SK-N-SH (cell line): ENCODE measurements around the gene PRRC2A. TPM values are rescaled to one million over a fixed set of nuclear protein-coding genes. Genes with fewer than 3 reads are reported as not detected.

Source experiments
- CTCF ChIA-PET: fragments of 300-600, 350-600 bp; formaldehyde crosslinking; extraction: SDS; loops from one replicate; lab custom pipeline; 2021; lab: Yijun Ruan, JAX
- POLR2A ChIA-PET: fragments of 350-600 bp; sonication (Branson Sonifier 250); formaldehyde crosslinking; extraction: SDS; loops from one replicate; lab custom pipeline; 2020; ENCODE audit warnings: antibody characterized with exemption, inconsistent platforms; lab: Yijun Ruan, JAX
- DNase-seq: peaks from one replicate; pipeline ENCODE4 v3.0.0; 2012
- H2AFZ ChIP-seq: fragments of 200-600 bp; sonication (generic); 2 replicates; pipeline ENCODE4 v1.8.1; 2016; ENCODE audit warnings: antibody characterized with exemption, mild to moderate bottlenecking, low read depth
- H3F3A ChIP-seq: fragments of 200-600 bp; sonication (generic); replicated peaks from 2 replicates; pipeline ENCODE3; 2016; ENCODE audit warnings: antibody characterized with exemption, mild to moderate bottlenecking; ENCODE audit not compliant: insufficient read depth
- H3K27ac ChIP-seq, 2 experiments: fragments of 200-500 bp in 1 of 2; fragments of 200-600 bp in 1 of 2; sonication (Bioruptor generic) in 1 of 2; sonication (generic), shearing (Covaris generic) in 1 of 2; 2 replicates each; pipeline versions ENCODE4 v1.5.1 to v1.6.1; 2014 to 2016; ENCODE audit warnings: low read depth in 2 of 2, inconsistent platforms in 1 of 2, low read length in 1 of 2, mild to moderate bottlenecking in 1 of 2, mixed read lengths in 1 of 2
- H3K27me3 ChIP-seq: fragments of 200-600 bp; sonication (generic), shearing (Covaris generic); 2 replicates; pipeline ENCODE4 v1.6.1; 2016; ENCODE audit warnings: mixed run types; ENCODE audit not compliant: insufficient read depth
- H3K36me3 ChIP-seq, 2 experiments: fragments of 200-500 bp in 1 of 2; fragments of 200-600 bp in 1 of 2; sonication (Bioruptor generic) in 1 of 2; sonication (generic) in 1 of 2; replicated peaks in 1 of 2; 2 replicates each; pipeline versions ENCODE3 to v1.5.1; 2014 to 2016; ENCODE audit warnings: low read length in 1 of 2, mild to moderate bottlenecking in 1 of 2; ENCODE audit not compliant: insufficient read depth in 2 of 2, control insufficient read depth in 1 of 2
- H3K4me1 ChIP-seq, 2 experiments: fragments of 200-500 bp in 1 of 2; fragments of 200-600 bp in 1 of 2; sonication (Bioruptor generic) in 1 of 2; sonication (generic), shearing (Covaris generic) in 1 of 2; 2 replicates each; pipeline versions ENCODE4 v1.5.1 to v1.6.1; 2014 to 2016; ENCODE audit warnings: low read depth in 1 of 2, low read length in 1 of 2, mixed run types in 1 of 2; ENCODE audit not compliant: insufficient read depth in 2 of 2, control insufficient read depth in 1 of 2
- H3K4me2 ChIP-seq: fragments of 200-600 bp; sonication (generic), shearing (Covaris generic); 2 replicates; pipeline ENCODE4 v1.6.1; 2017; ENCODE audit warnings: mixed run types
- H3K4me3 ChIP-seq, 2 experiments: fragments of 200-500 bp in 1 of 2; fragments of 200-600 bp in 1 of 2; sonication (Bioruptor generic) in 1 of 2; sonication (generic), shearing (Covaris generic) in 1 of 2; 2 replicates each; pipeline versions ENCODE4 v1.5.1 to v1.8.1; 2014 to 2016; ENCODE audit warnings: low read depth in 2 of 2, inconsistent platforms in 1 of 2, low read length in 1 of 2, mild to moderate bottlenecking in 1 of 2, mixed read lengths in 1 of 2, moderate library complexity in 1 of 2
- H3K79me2 ChIP-seq: fragments of 200-600 bp; sonication (generic); 2 replicates; pipeline ENCODE4 v1.8.1; 2017; ENCODE audit warnings: mild to moderate bottlenecking; ENCODE audit not compliant: insufficient read depth
- H3K9ac ChIP-seq: fragments of 200-600 bp; sonication (generic); 2 replicates; pipeline ENCODE4 v1.6.1; 2017; ENCODE audit warnings: mixed run types
- H3K9me2 ChIP-seq: fragments of 200-600 bp; sonication (generic); 2 replicates; pipeline ENCODE4 v1.6.1; 2017; ENCODE audit warnings: mixed run types
- H3K9me3 ChIP-seq: fragments of 200-600 bp; sonication (generic); 2 replicates; pipeline ENCODE4 v1.6.1; 2017; ENCODE audit warnings: mixed run types, mild to moderate bottlenecking, moderate library complexity
- H4K20me1 ChIP-seq: fragments of 200-600 bp; sonication (generic); 2 replicates; pipeline ENCODE4 v1.6.1; 2017; ENCODE audit warnings: mild to moderate bottlenecking, mixed run types; ENCODE audit not compliant: insufficient read depth
- CHD2 ChIP-seq: fragments of 150-350 bp; IDR thresholded peaks from 2 replicates; pipeline ENCODE4 v1.6.1; 2018; ENCODE audit warnings: low read length; ENCODE audit not compliant: partially characterized antibody
- EP300 ChIP-seq, 2 experiments: IDR thresholded peaks; 2 replicates each; pipeline versions ENCODE4 v1.4.0 to v1.6.1; 2012; ENCODE audit warnings: borderline replicate concordance in 1 of 2, low read depth in 1 of 2, low read length in 1 of 2
- EZH2phosphoT487 ChIP-seq: fragments of 200-600 bp; sonication (generic); IDR thresholded peaks from 2 replicates; pipeline ENCODE4 v1.6.1; 2017; ENCODE audit warnings: low read depth, mixed run types, mild to moderate bottlenecking, antibody characterized with exemption, moderate library complexity, borderline replicate concordance
- GABPA ChIP-seq: IDR thresholded peaks from 2 replicates; pipeline ENCODE4 v1.4.0; 2012; ENCODE audit warnings: low read depth, mild to moderate bottlenecking
- MEF2A ChIP-seq: IDR thresholded peaks from 2 replicates; pipeline ENCODE4 v1.4.0; 2012; ENCODE audit warnings: low read depth, borderline replicate concordance
- MXI1 ChIP-seq: IDR thresholded peaks from 2 replicates; pipeline ENCODE4 v1.6.1; 2012; ENCODE audit warnings: mild to moderate bottlenecking, low read depth, low read length, improper control_type of control experiment
- NFIC ChIP-seq: IDR thresholded peaks from 2 replicates; pipeline ENCODE4 v1.4.0; 2012; ENCODE audit warnings: borderline replicate concordance
- RAD21 ChIP-seq: IDR thresholded peaks from 2 replicates; pipeline ENCODE4 v1.6.1; 2012; ENCODE audit warnings: mild to moderate bottlenecking, low read length
- RFX5 ChIP-seq: IDR thresholded peaks from 2 replicates; pipeline ENCODE4 v1.6.1; 2012; ENCODE audit warnings: mild to moderate bottlenecking, improper control_type of control experiment, low read length
- RXRA ChIP-seq: IDR thresholded peaks from 2 replicates; pipeline ENCODE4 v1.4.0; 2012; ENCODE audit warnings: low read depth, mild to moderate bottlenecking, borderline replicate concordance
- SIN3A ChIP-seq: IDR thresholded peaks from 2 replicates; pipeline ENCODE4 v1.6.1; 2012; ENCODE audit warnings: low read depth, mild to moderate bottlenecking, low read length, moderate library complexity, borderline replicate concordance
- TAF1 ChIP-seq: IDR thresholded peaks from 2 replicates; pipeline ENCODE4 v1.6.1; 2012; ENCODE audit warnings: low read depth, mild to moderate bottlenecking, low read length, moderate library complexity, borderline replicate concordance
- YY1 ChIP-seq: IDR thresholded peaks from 2 replicates; pipeline ENCODE4 v1.4.0; 2012; ENCODE audit warnings: low read depth, mild to moderate bottlenecking
- WGBS: methylation state at CpG from one replicate; pipeline ENCODE4 v1.1.6; 2017; ENCODE audit warnings: low lambda C conversion rate; 5-methylcytosine and 5-hydroxymethylcytosine counted together
- polyA plus RNA-seq, 3 experiments: library from polyadenylated mRNA; depleted of rRNA; stranded (reverse); fragments of >200 nt; gene quantifications; 2 replicates each; pipeline ENCODE4 v1.2.3, GENCODE V29; 2012
- TF ChIP-seq, protein P1 (sequence below): fragments of 200-600 bp; sonication (generic); IDR thresholded peaks from 2 replicates; pipeline ENCODE4 v1.6.1; 2017; ENCODE audit warnings: antibody characterized with exemption, mild to moderate bottlenecking, moderate library complexity

The PRRC2A gene
- polyA plus RNA-seq, 1 of the 3 experiments (the other 2 are of a cell fraction) = 76.1 TPM

DNA sequence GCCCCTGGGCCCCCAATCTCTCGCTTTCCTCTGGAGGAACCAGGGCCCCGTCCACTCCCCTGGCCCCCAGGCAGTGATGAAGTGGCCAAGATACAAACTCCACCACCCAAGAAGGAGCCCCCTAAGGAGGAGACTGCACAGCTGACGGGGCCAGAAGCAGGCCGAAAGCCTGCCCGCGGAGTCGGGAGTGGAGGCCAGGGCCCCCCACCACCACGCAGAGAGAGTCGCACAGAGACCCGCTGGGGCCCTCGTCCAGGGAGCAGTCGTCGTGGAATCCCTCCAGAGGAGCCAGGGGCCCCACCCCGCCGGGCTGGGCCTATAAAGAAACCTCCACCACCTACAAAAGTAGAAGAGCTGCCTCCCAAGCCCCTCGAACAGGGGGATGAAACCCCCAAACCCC lies 10.7 kb downstream of the PRRC2A start:
- peaks cover 19% of the 10 kb centered on the region; the same call in 1 of the 2 replicates for H4K20me1 ChIP-seq

DNA sequence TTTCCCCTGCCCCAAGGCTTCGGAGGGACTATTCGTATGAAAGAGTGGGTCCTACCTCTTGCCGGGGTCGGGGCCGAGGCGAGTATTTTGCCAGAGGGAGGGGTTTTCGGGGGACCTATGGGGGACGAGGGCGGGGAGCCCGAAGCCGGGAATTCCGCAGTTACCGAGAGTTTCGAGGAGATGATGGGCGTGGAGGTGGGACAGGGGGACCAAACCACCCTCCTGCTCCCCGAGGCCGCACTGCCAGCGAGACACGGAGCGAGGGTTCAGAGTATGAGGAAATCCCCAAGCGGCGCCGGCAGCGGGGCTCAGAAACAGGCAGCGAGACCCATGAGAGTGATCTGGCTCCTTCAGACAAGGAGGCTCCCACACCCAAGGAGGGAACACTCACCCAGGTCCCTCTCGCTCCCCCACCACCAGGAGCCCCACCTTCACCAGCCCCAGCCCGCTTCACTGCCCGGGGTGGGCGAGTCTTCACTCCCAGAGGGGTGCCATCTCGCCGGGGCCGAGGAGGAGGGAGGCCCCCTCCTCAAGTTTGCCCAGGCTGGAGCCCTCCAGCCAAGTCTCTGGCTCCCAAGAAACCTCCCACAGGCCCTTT lies 11.3 kb downstream of the PRRC2A start:
- H3K4me3 ChIP-seq = no peak overlapping the region
- no peaks in the 10 kb centered on the region for H3K9me2 ChIP-seq
- peaks cover 32% of the 10 kb centered on the region for H3F3A ChIP-seq
- CTCF ChIA-PET = interaction anchor here (1.0 kb wide), 1 partner anchor 10 kb away, joined by 4 read pairs; no protein-coding TSS in a partner anchor
- 94% methylated on average over 30 of the region's 32 CpGs for WGBS
- TF ChIP-seq MEF2A (no peak), RAD21 (no peak), RXRA (no peak), NFIC (no peak), EP300 (IDR thresholded peaks at IDR 0.05; ENCODE audit: borderline replicate concordance in 1 of 2, low read depth in 1 of 2, low read length in 1 of 2) (no peak), GABPA (no peak)
- H3K4me1 ChIP-seq = no peaks in the 10 kb centered on the region; a peak in 1 of 4 replicates
- peaks cover 60 to 98% of the 10 kb centered on the region in 2 experiments for H3K36me3 ChIP-seq
- H3K9me3 ChIP-seq = no peaks in the 10 kb centered on the region
- no peak overlapping the region for H3K4me2 ChIP-seq
- no peak overlapping the region for H2AFZ ChIP-seq
- DNase-seq = peak; percentile 42
- POLR2A ChIA-PET = no interaction called here
- peaks cover 19% of the 10 kb centered on the region; the same call in 1 of the 2 replicates for H4K20me1 ChIP-seq
- H3K9ac ChIP-seq = no peak overlapping the region
- H3K79me2 ChIP-seq = peaks cover 25% of the 10 kb centered on the region; the same call in 1 of the 2 replicates
- H3K27ac ChIP-seq = no peak overlapping the region; a peak in 1 of 4 replicates
- H3K27me3 ChIP-seq = no peaks in the 10 kb centered on the region

More for the DNA sequence above, 10.7 kb downstream of the PRRC2A start:
- Histone ChIP-seq H3K4me3 (no peak overlapping the region), H3K9me3 (no peaks in the 10 kb centered on the region), H2AFZ (no peak overlapping the region), H3K27ac (no peak overlapping the region), H3K36me3 (peaks cover 65 to 98% of the 10 kb centered on the region in 2 experiments), H3K9me2 (no peaks in the 10 kb centered on the region), H3K27me3 (no peaks in the 10 kb centered on the region), H3F3A (peaks cover 27% of the 10 kb centered on the region), H3K4me1 (no peaks in the 10 kb centered on the region; a peak in 1 of 4 replicates), H3K79me2 (peaks cover 27% of the 10 kb centered on the region; the same call in 1 of the 2 replicates), H3K4me2 (no peak overlapping the region), H3K9ac (no peak overlapping the region)
- CTCF ChIA-PET = interaction anchor here (1.0 kb wide), 1 partner anchor 10 kb away, joined by 4 read pairs; no protein-coding TSS in a partner anchor
- TF ChIP-seq EZH2phosphoT487 = no peak
- no peak for TF ChIP-seq MXI1
- no peak for TF ChIP-seq YY1
- TF ChIP-seq RFX5 = no peak
- TF ChIP-seq SIN3A = no peak
- TF ChIP-seq, protein P1, sequence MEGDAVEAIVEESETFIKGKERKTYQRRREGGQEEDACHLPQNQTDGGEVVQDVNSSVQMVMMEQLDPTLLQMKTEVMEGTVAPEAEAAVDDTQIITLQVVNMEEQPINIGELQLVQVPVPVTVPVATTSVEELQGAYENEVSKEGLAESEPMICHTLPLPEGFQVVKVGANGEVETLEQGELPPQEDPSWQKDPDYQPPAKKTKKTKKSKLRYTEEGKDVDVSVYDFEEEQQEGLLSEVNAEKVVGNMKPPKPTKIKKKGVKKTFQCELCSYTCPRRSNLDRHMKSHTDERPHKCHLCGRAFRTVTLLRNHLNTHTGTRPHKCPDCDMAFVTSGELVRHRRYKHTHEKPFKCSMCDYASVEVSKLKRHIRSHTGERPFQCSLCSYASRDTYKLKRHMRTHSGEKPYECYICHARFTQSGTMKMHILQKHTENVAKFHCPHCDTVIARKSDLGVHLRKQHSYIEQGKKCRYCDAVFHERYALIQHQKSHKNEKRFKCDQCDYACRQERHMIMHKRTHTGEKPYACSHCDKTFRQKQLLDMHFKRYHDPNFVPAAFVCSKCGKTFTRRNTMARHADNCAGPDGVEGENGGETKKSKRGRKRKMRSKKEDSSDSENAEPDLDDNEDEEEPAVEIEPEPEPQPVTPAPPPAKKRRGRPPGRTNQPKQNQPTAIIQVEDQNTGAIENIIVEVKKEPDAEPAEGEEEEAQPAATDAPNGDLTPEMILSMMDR = no peak
- TF ChIP-seq CHD2 = no peak
- no peak for TF ChIP-seq TAF1
- peak; percentile 34 for DNase-seq
- WGBS = 96% methylated on average over 15 of the region's 16 CpGs
- POLR2A ChIA-PET = no interaction called here
